ENCODE data around the gene ANAPC10. TPM values are rescaled to one million over a fixed set of nuclear protein-coding genes. Genes with fewer than 3 reads are reported as not detected.

Gene ANAPC10
- polyA plus RNA-seq, 1 of the 3 experiments (the other 2 are of a cell fraction), result 19.1 TPM

DNA sequence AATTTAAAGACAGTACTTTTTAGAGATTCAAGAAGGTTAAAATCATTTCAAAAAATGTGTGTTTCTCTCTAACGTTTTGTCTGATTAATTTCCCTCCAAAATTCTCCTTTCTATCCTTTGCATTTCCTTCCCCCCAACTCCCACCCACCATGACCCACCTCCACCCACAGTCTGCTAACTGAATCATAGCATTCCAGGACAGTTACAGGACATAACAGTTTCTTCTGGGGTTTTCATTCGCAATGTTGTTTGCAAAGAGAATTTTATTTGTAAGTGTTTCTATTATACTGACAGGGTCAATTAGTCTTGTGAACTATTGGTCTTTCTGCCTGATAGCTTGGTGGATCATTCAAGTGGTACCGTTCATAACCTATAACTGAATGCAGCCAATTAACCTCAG lies 53.7 kb downstream of the ANAPC10 start:
- Histone ChIP-seq H3K36me3 (replicated peaks in 1 of 2; ENCODE audit: control insufficient read depth in 1 of 2, insufficient read depth in 2 of 2, low read length in 1 of 2) (peaks cover 0 to 12% of the 10 kb centered on the region in 2 experiments), H3K9ac (no peak overlapping the region), H3K9me3 (no peaks in the 10 kb centered on the region), H3K4me3 (ENCODE audit: low read depth in 2 of 2, low read length in 1 of 2) (no peak overlapping the region), H3K4me2 (no peak overlapping the region), H3F3A (replicated peaks; ENCODE audit: insufficient read depth) (peaks cover 5% of the 10 kb centered on the region), H3K9me2 (no peaks in the 10 kb centered on the region), H3K27me3 (ENCODE audit: insufficient read depth) (no peaks in the 10 kb centered on the region), H3K27ac (ENCODE audit: low read depth in 2 of 2, low read length in 1 of 2) (no peak overlapping the region), H4K20me1 (ENCODE audit: insufficient read depth) (no peaks in the 10 kb centered on the region), H3K79me2 (ENCODE audit: insufficient read depth) (peaks cover 9% of the 10 kb centered on the region; the same call in 1 of the 2 replicates), H2AFZ (ENCODE audit: low read depth) (no peak overlapping the region), H3K4me1 (ENCODE audit: control insufficient read depth in 1 of 2, insufficient read depth in 2 of 2, low read depth in 1 of 2, low read length in 1 of 2) (peaks cover 0 to 17% of the 10 kb centered on the region in 2 experiments; a peak in 1 of 4 replicates)
- 60% methylated on average over 3 of the region's 3 CpGs for WGBS (ENCODE audit: low lambda C conversion rate)
- TF ChIP-seq FOSL2 (IDR thresholded peaks at IDR 0.05; ENCODE audit: borderline replicate concordance, low read depth) (peak; percentile 31; the same call in 1 of the 2 replicates), TEAD4 (IDR thresholded peaks at IDR 0.05; ENCODE audit: borderline replicate concordance, insufficient read depth) (no peak), EP300 (IDR thresholded peaks at IDR 0.05; ENCODE audit: borderline replicate concordance in 1 of 2, low read depth in 1 of 2, low read length in 1 of 2) (no peak)
- TF ChIP-seq, protein P1, sequence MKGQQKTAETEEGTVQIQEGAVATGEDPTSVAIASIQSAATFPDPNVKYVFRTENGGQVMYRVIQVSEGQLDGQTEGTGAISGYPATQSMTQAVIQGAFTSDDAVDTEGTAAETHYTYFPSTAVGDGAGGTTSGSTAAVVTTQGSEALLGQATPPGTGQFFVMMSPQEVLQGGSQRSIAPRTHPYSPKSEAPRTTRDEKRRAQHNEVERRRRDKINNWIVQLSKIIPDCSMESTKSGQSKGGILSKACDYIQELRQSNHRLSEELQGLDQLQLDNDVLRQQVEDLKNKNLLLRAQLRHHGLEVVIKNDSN (IDR thresholded peaks at IDR 0.05; ENCODE audit: borderline replicate concordance, low read depth), result no peak
- no peak for DNase-seq
- ChIA-PET POLR2A (no interaction called here), CTCF (no interaction called here)

DNA sequence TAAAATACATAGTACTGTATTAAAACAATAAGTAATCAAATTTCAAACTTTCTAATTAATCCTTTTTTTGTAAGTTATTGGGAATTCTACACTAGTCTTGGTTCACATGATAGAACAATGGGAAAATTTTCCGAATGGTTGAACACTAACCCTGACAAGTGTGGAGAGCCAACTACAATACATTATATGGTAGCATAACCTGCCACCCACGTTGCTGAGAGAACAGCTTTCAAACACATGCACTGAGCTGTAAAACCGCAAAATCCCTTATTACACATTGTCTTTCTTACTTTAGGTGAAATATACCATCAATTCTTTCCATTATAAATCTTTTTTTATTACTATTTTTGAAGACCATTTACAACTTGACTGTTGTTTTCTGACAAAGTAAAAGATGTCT lies 54.7 kb downstream of the ANAPC10 start:
- no peaks in the 10 kb centered on the region for H3K9me2 ChIP-seq
- H3K4me2 ChIP-seq, result no peak overlapping the region
- DNase-seq, result no peak
- no peak overlapping the region for H2AFZ ChIP-seq (ENCODE audit: low read depth)
- H3K79me2 ChIP-seq (ENCODE audit: insufficient read depth), result peaks cover 9% of the 10 kb centered on the region; the same call in 1 of the 2 replicates
- H4K20me1 ChIP-seq (ENCODE audit: insufficient read depth), result no peaks in the 10 kb centered on the region
- H3K9me3 ChIP-seq, result no peaks in the 10 kb centered on the region
- no peak overlapping the region; a peak in 1 of 4 replicates for H3K27ac ChIP-seq (ENCODE audit: low read depth in 2 of 2, low read length in 1 of 2)
- H3F3A ChIP-seq (replicated peaks; ENCODE audit: insufficient read depth), result peaks cover 5% of the 10 kb centered on the region
- no peak overlapping the region for H3K9ac ChIP-seq
- POLR2A ChIA-PET, result no interaction called here
- peaks cover 0 to 17% of the 10 kb centered on the region in 2 experiments; a peak in 1 of 4 replicates for H3K4me1 ChIP-seq (ENCODE audit: control insufficient read depth in 1 of 2, insufficient read depth in 2 of 2, low read depth in 1 of 2, low read length in 1 of 2)
- no peak for TF ChIP-seq EZH2phosphoT487 (IDR thresholded peaks at IDR 0.05; ENCODE audit: borderline replicate concordance, low read depth)
- no peak for TF ChIP-seq FOSL2 (IDR thresholded peaks at IDR 0.05; ENCODE audit: borderline replicate concordance, low read depth)
- no peak for TF ChIP-seq SIN3A (IDR thresholded peaks at IDR 0.05; ENCODE audit: borderline replicate concordance, low read depth, low read length)
- TF ChIP-seq, protein P1 (IDR thresholded peaks at IDR 0.05; ENCODE audit: borderline replicate concordance, low read depth), result no peak
- CTCF ChIA-PET, result no interaction called here
- H3K36me3 ChIP-seq (replicated peaks in 1 of 2; ENCODE audit: control insufficient read depth in 1 of 2, insufficient read depth in 2 of 2, low read length in 1 of 2), result peaks cover 0 to 9% of the 10 kb centered on the region in 2 experiments
- no peaks in the 10 kb centered on the region for H3K27me3 ChIP-seq (ENCODE audit: insufficient read depth)
- no peak overlapping the region for H3K4me3 ChIP-seq (ENCODE audit: low read depth in 2 of 2, low read length in 1 of 2)
- 86% methylated on average over 3 of the region's 3 CpGs for WGBS (ENCODE audit: low lambda C conversion rate)

DNA sequence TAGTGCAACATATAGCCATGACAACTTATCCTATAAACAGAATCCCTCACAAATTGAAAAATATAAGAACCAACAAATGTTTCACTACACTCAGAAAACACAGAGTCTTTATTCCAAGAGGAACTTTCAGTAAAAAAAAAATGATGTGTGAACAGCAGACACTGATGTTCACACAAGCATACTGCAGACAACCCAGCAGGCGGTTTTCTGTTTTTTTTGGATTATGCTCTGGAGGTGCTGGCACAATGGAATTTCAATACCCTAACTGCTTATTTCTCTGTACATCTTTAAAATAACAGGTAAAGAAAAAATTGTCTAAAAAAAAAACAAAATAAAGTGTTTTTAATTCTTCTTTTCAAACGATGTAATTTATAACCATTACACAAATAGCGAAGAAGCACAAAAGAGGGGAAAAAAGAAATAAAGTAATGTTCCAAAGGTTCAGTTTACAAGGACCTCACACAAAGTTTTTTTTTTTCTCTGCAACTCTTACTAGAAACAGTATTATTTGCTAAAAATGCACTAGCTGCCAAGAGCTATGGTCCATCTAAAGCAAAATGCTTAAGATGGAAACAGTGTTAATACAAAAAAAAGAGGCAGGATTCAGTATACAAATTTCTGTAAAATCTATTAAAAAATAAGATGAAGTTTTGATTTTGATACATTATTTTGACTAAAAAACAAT lies 55.3 kb downstream of the ANAPC10 start:
- Histone ChIP-seq H4K20me1 (ENCODE audit: insufficient read depth) (no peaks in the 10 kb centered on the region), H3K9me3 (no peaks in the 10 kb centered on the region), H3K27me3 (ENCODE audit: insufficient read depth) (no peaks in the 10 kb centered on the region), H3F3A (replicated peaks; ENCODE audit: insufficient read depth) (peaks cover 5% of the 10 kb centered on the region), H3K79me2 (ENCODE audit: insufficient read depth) (peaks cover 9% of the 10 kb centered on the region; the same call in 1 of the 2 replicates), H3K4me1 (ENCODE audit: control insufficient read depth in 1 of 2, insufficient read depth in 2 of 2, low read depth in 1 of 2, low read length in 1 of 2) (peaks cover 0 to 17% of the 10 kb centered on the region in 2 experiments; a peak in 1 of 4 replicates), H3K9me2 (no peaks in the 10 kb centered on the region), H3K27ac (ENCODE audit: low read depth in 2 of 2, low read length in 1 of 2) (no peak overlapping the region), H3K36me3 (replicated peaks in 1 of 2; ENCODE audit: control insufficient read depth in 1 of 2, insufficient read depth in 2 of 2, low read length in 1 of 2) (peaks cover 0 to 9% of the 10 kb centered on the region in 2 experiments), H3K9ac (no peak overlapping the region), H3K4me3 (ENCODE audit: low read depth in 2 of 2, low read length in 1 of 2) (no peak overlapping the region), H2AFZ (ENCODE audit: low read depth) (no peak overlapping the region), H3K4me2 (no peak overlapping the region)
- DNase-seq, result no peak
- CTCF ChIA-PET, result no interaction called here
- WGBS (ENCODE audit: low lambda C conversion rate), result 93% methylated on average over 3 of the region's 3 CpGs
- TF ChIP-seq FOSL2 (IDR thresholded peaks at IDR 0.05; ENCODE audit: borderline replicate concordance, low read depth) (no peak), JUND (IDR thresholded peaks at IDR 0.05) (no peak)
- POLR2A ChIA-PET, result no interaction called here

Data from SK-N-SH (cell line).